HCT116 (cell line): Measurements from ENCODE around the gene SLC38A3. TPM values are rescaled to one million over a fixed set of nuclear protein-coding genes. Genes with fewer than 3 reads are reported as not detected.

ENCODE experiments used
- ATAC-seq: fragments of 200-7000 bp; cut with Tn5 transposase; 2 replicates; pipeline ENCODE4 v1.9.1; 2020; ENCODE audit warnings: mild to moderate bottlenecking, moderate library complexity
- BruUV-seq: library from RNA; stranded (reverse); fragments of 400-500 nt; replicated peaks from 2 replicates; lab custom pipeline; 2021; lab: Mats Ljungman, UMichigan
- CTCF ChIA-PET: fragments of 300-600 bp; sonication (Branson Sonifier 250); formaldehyde crosslinking; loops from one replicate; lab custom pipeline; 2021; ENCODE audit warnings: antibody characterized with exemption; lab: Charles Lee
- POLR2A ChIA-PET: fragments of 300-600, 350-600 bp; sonication (Branson Sonifier 250); formaldehyde crosslinking; loops from one replicate; lab custom pipeline; 2021; ENCODE audit warnings: antibody characterized with exemption; lab: Charles Lee
- RAD21 ChIA-PET, 2 experiments: fragments of 300-600 bp; sonication (Branson Sonifier 250); formaldehyde crosslinking; loops; one replicate each; lab custom pipeline; 2023; ENCODE audit warnings: low total read pairs in 2 of 2; ENCODE audit not compliant: uncharacterized antibody in 2 of 2, unreplicated experiment in 2 of 2, low non-redundant PET in 1 of 2; lab: Charles Lee
- DNase-seq: peaks from one replicate; pipeline ENCODE4 v3.0.0-alpha.2; 2010; ENCODE audit warnings: low read depth, low spot score
- H2AFZ ChIP-seq: fragments of 200-600 bp; shearing (Covaris generic), sonication (generic); 2 replicates; pipeline ENCODE4 v1.6.1; 2017; ENCODE audit warnings: low read depth, mixed run types, mixed read lengths, antibody characterized with exemption, low read length; ENCODE audit not compliant: poor library complexity, severe bottlenecking
- H3K27ac ChIP-seq: 2 replicates; pipeline ENCODE4 v1.5.1; 2012; ENCODE audit warnings: low read depth, low read length
- H3K27me3 ChIP-seq: fragments of 200-600 bp; sonication (generic); 2 replicates; pipeline ENCODE4 v1.6.1; 2016; ENCODE audit warnings: mixed run types, low read length, mixed read lengths; ENCODE audit not compliant: insufficient read depth
- H3K36me3 ChIP-seq, 2 experiments: fragments of 200-500 bp in 1 of 2; fragments of 200-600 bp in 1 of 2; sonication (Bioruptor generic) in 1 of 2; sonication (generic) in 1 of 2; 2 replicates each; pipeline versions ENCODE4 v1.5.1 to v1.6.1; 2014 to 2016; ENCODE audit warnings: low read length in 2 of 2, inconsistent platforms in 1 of 2, mixed read lengths in 1 of 2, mixed run types in 1 of 2; ENCODE audit not compliant: insufficient read depth in 2 of 2, control insufficient read depth in 1 of 2
- H3K4me1 ChIP-seq, 2 experiments: fragments of 200-600 bp in 1 of 2; sonication (generic) in 1 of 2; 2 replicates each; pipeline versions ENCODE4 v1.5.1 to v1.6.1; 2012 to 2017; ENCODE audit warnings: low read length in 2 of 2, inconsistent platforms in 1 of 2, mild to moderate bottlenecking in 1 of 2, mixed read lengths in 1 of 2, mixed run types in 1 of 2, moderate library complexity in 1 of 2; ENCODE audit not compliant: insufficient read depth in 2 of 2, control insufficient read depth in 1 of 2
- H3K4me2 ChIP-seq: fragments of 200-600 bp; sonication (generic); 2 replicates; pipeline ENCODE4 v1.6.1; 2017; ENCODE audit warnings: mixed run types, low read length, mixed read lengths
- H3K4me3 ChIP-seq, 2 experiments: fragments of 200-600 bp in 1 of 2; sonication (generic) in 1 of 2; replicated peaks in 1 of 2; 2 replicates each; pipeline ENCODE4 v1.5.1; 2011 to 2016; ENCODE audit warnings: low read length in 2 of 2, control low read depth in 1 of 2, low read depth in 1 of 2, mild to moderate bottlenecking in 1 of 2, mixed read lengths in 1 of 2, mixed run types in 1 of 2
- H3K79me2 ChIP-seq: fragments of 200-600 bp; sonication (generic); 2 replicates; pipeline ENCODE4 v1.6.1; 2017; ENCODE audit warnings: mild to moderate bottlenecking, mixed run types, low read length, moderate library complexity, mixed read lengths; ENCODE audit not compliant: insufficient read depth
- H3K9ac ChIP-seq: fragments of 200-600 bp; sonication (generic); 2 replicates; pipeline ENCODE4 v1.6.1; 2016; ENCODE audit warnings: low read length, mixed read lengths
- H3K9me2 ChIP-seq: fragments of 200-600 bp; sonication (generic), shearing (Covaris generic); 2 replicates; pipeline ENCODE4 v1.6.1; 2017; ENCODE audit warnings: mixed run types, mild to moderate bottlenecking, moderate library complexity; ENCODE audit not compliant: insufficient read depth
- H3K9me3 ChIP-seq, 2 experiments: fragments of 200-500 bp in 1 of 2; fragments of 200-600 bp in 1 of 2; sonication (Bioruptor generic) in 1 of 2; sonication (generic) in 1 of 2; 2 replicates each; pipeline ENCODE4 v1.6.1; 2014 to 2017; ENCODE audit warnings: low read length in 2 of 2, mixed read lengths in 2 of 2, inconsistent platforms in 1 of 2, low read depth in 1 of 2, mild to moderate bottlenecking in 1 of 2, mixed run types in 1 of 2, moderate library complexity in 1 of 2; ENCODE audit not compliant: control insufficient read depth in 1 of 2, insufficient read depth in 1 of 2
- H4K20me1 ChIP-seq: fragments of 200-600 bp; sonication (generic), shearing (Covaris generic); 2 replicates; pipeline ENCODE4 v1.6.1; 2017; ENCODE audit warnings: mixed run types, mild to moderate bottlenecking, moderate library complexity; ENCODE audit not compliant: insufficient read depth
- CBX3 ChIP-seq: IDR thresholded peaks from 2 replicates; pipeline ENCODE4 v1.6.1; 2012; ENCODE audit warnings: low read depth
- CEBPB ChIP-seq: IDR thresholded peaks from 2 replicates; pipeline ENCODE4 v1.6.1; 2012; ENCODE audit warnings: low read depth
- EGR1 ChIP-seq: IDR thresholded peaks from 2 replicates; pipeline ENCODE4 v1.6.1; 2012; ENCODE audit warnings: low read depth
- POLR2A ChIP-seq: IDR thresholded peaks from 2 replicates; pipeline ENCODE4 v1.7.0; 2011; ENCODE audit warnings: borderline replicate concordance; ENCODE audit not compliant: insufficient read depth, insufficient read length; ENCODE audit errors: extremely low read depth
- POLR2AphosphoS5 ChIP-seq: IDR thresholded peaks from 2 replicates; pipeline ENCODE4 v1.6.1; 2011; ENCODE audit warnings: mild to moderate bottlenecking, low read depth, low read length, moderate library complexity
- RAD21 ChIP-seq: IDR thresholded peaks from 2 replicates; pipeline ENCODE4 v1.6.1; 2012; ENCODE audit warnings: low read depth, mild to moderate bottlenecking
- SIN3A ChIP-seq: IDR thresholded peaks from 2 replicates; pipeline ENCODE4 v1.6.1; 2012; ENCODE audit warnings: low read depth
- SRF ChIP-seq: IDR thresholded peaks from 2 replicates; pipeline ENCODE4 v1.6.1; 2012; ENCODE audit warnings: low read depth
- TCF7L2 ChIP-seq: IDR thresholded peaks from 2 replicates; pipeline ENCODE4 v1.7.0; 2011; ENCODE audit warnings: borderline replicate concordance, inconsistent platforms; ENCODE audit not compliant: insufficient read depth, insufficient read length; ENCODE audit errors: extremely low read depth
- YY1 ChIP-seq: IDR thresholded peaks from 2 replicates; pipeline ENCODE4 v1.6.1; 2011; ENCODE audit warnings: low read length, low read depth, moderate library complexity, mild to moderate bottlenecking; ENCODE audit not compliant: insufficient replicate concordance; ENCODE audit errors: extremely low read depth
- ZFX ChIP-seq: fragments of 450-650 bp; IDR thresholded peaks from 2 replicates; pipeline ENCODE4 v1.6.1; 2017
- ZNF274 ChIP-seq: fragments of 200-500 bp; sonication (Bioruptor generic); IDR thresholded peaks from 2 replicates; pipeline ENCODE4 v1.6.1; 2014; ENCODE audit warnings: mild to moderate bottlenecking, low read depth, low read length, inconsistent platforms
- intact Hi-C: fragments of 100-400 bp; cut with micrococcal nuclease; formaldehyde crosslinking; loops from 2 replicates; pipeline ENCODE4 v1.10.0; 2022
- total RNA-seq: library from RNA; stranded (reverse); gene quantifications from one replicate; pipeline ENCODE4 v1.2.1, GENCODE V29; 2021; ENCODE audit not compliant: unreplicated experiment
- TF ChIP-seq, protein P1 (sequence below): IDR thresholded peaks from 2 replicates; pipeline ENCODE4 v1.6.1; 2012
- TF ChIP-seq, protein P2 (sequence below): IDR thresholded peaks from 2 replicates; pipeline ENCODE4 v1.6.1; 2012; ENCODE audit warnings: low read depth
- TF ChIP-seq, protein P3 (sequence below), 3 experiments: fragments of 200-600 bp in 1 of 3; sonication (generic) in 1 of 3; IDR thresholded peaks in 2 of 3; conservative IDR thresholded peaks in 1 of 3; 2 replicates each; pipeline ENCODE4 v1.5.1; 2012 to 2017; ENCODE audit warnings: low read depth in 2 of 3, low read length in 2 of 3, antibody characterized with exemption in 1 of 3, borderline replicate concordance in 1 of 3, control low read depth in 1 of 3, mild to moderate bottlenecking in 1 of 3, mixed read lengths in 1 of 3, mixed run types in 1 of 3, moderate library complexity in 1 of 3; ENCODE audit not compliant: insufficient read depth in 1 of 3

The SLC38A3 gene
- total RNA-seq, 1 experiment from 2014 or later, result 3.1 TPM

DNA sequence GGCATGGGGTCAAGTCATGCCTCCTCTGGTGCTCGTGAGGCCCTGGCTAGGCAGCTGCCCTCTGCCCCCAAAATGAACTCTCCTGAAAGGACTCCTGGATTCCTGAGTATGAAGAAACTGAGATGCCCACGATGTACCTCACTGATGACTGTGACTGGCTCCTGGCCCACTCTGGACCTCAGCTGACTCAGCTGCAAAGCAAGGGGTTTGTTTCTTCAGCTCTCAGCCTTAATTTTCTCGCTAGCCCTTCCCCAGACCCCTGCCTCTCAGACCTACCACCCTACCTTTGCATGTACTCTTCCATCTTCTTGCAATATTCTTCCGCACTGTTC, 25.7 kb downstream of the SLC38A3 start:
- no TSS peak for BruUV-seq

More for the DNA sequence above, 25.7 kb downstream of the SLC38A3 start:
- Histone ChIP-seq H3K36me3 (no peaks in the 10 kb centered on the region), H3K9ac (no peak overlapping the region), H3K27me3 (no peaks in the 10 kb centered on the region), H4K20me1 (no peaks in the 10 kb centered on the region), H3K9me2 (no peaks in the 10 kb centered on the region), H3K79me2 (no peaks in the 10 kb centered on the region), H3K27ac (no peak overlapping the region; the same call in 1 of the 2 replicates), H3K4me1 (peaks cover 28 to 56% of the 10 kb centered on the region in 2 experiments), H3K4me2 (no peak overlapping the region), H3K9me3 (no peaks in the 10 kb centered on the region), H2AFZ (no peak overlapping the region), H3K4me3 (no peak overlapping the region)
- ChIA-PET CTCF (interaction anchor here (1.1 kb wide), 1 partner anchor 16 kb away, joined by 5 read pairs; no protein-coding TSS in a partner anchor), POLR2A (interaction anchor here (1.5 kb wide), 1 partner anchor 16 kb away, joined by 4 read pairs; no protein-coding TSS in a partner anchor), RAD21 (no interaction called here)
- intact Hi-C loops, result no loop called here
- no peak for ATAC-seq
- DNase-seq, result no peak
- TF ChIP-seq ZNF274 (no peak), POLR2AphosphoS5 (no peak), ZFX (no peak), SRF (no peak), RAD21 (no peak), YY1 (no peak), CBX3 (no peak), POLR2A (no peak), TCF7L2 (no peak), SIN3A (no peak), EGR1 (no peak), CEBPB (no peak)
- TF ChIP-seq, protein P1, sequence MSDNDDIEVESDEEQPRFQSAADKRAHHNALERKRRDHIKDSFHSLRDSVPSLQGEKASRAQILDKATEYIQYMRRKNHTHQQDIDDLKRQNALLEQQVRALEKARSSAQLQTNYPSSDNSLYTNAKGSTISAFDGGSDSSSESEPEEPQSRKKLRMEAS, result no peak
- TF ChIP-seq, protein P2, sequence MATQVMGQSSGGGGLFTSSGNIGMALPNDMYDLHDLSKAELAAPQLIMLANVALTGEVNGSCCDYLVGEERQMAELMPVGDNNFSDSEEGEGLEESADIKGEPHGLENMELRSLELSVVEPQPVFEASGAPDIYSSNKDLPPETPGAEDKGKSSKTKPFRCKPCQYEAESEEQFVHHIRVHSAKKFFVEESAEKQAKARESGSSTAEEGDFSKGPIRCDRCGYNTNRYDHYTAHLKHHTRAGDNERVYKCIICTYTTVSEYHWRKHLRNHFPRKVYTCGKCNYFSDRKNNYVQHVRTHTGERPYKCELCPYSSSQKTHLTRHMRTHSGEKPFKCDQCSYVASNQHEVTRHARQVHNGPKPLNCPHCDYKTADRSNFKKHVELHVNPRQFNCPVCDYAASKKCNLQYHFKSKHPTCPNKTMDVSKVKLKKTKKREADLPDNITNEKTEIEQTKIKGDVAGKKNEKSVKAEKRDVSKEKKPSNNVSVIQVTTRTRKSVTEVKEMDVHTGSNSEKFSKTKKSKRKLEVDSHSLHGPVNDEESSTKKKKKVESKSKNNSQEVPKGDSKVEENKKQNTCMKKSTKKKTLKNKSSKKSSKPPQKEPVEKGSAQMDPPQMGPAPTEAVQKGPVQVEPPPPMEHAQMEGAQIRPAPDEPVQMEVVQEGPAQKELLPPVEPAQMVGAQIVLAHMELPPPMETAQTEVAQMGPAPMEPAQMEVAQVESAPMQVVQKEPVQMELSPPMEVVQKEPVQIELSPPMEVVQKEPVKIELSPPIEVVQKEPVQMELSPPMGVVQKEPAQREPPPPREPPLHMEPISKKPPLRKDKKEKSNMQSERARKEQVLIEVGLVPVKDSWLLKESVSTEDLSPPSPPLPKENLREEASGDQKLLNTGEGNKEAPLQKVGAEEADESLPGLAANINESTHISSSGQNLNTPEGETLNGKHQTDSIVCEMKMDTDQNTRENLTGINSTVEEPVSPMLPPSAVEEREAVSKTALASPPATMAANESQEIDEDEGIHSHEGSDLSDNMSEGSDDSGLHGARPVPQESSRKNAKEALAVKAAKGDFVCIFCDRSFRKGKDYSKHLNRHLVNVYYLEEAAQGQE, result no peak
- TF ChIP-seq, protein P3, sequence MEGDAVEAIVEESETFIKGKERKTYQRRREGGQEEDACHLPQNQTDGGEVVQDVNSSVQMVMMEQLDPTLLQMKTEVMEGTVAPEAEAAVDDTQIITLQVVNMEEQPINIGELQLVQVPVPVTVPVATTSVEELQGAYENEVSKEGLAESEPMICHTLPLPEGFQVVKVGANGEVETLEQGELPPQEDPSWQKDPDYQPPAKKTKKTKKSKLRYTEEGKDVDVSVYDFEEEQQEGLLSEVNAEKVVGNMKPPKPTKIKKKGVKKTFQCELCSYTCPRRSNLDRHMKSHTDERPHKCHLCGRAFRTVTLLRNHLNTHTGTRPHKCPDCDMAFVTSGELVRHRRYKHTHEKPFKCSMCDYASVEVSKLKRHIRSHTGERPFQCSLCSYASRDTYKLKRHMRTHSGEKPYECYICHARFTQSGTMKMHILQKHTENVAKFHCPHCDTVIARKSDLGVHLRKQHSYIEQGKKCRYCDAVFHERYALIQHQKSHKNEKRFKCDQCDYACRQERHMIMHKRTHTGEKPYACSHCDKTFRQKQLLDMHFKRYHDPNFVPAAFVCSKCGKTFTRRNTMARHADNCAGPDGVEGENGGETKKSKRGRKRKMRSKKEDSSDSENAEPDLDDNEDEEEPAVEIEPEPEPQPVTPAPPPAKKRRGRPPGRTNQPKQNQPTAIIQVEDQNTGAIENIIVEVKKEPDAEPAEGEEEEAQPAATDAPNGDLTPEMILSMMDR (IDR thresholded peaks at IDR 0.05 in 2 of 3, conservative IDR thresholded peaks at IDR 0.05 in 1 of 3; ENCODE audit: borderline replicate concordance in 1 of 3, insufficient read depth in 1 of 3, low read depth in 2 of 3, low read length in 2 of 3), result no peak
